NCI-H1105 (cell line): ENCODE measurements around the gene NDUFAB1.
A peak's percentile ranks its signal among the peaks of the same experiment; 100 is the strongest.
"Not testable (repeated sequence)": the region's sequence is repeated elsewhere in the genome, so short reads cannot be mapped to it uniquely, and the experiment has no call there.

Experiments used
- DNase-seq: peaks from one replicate; lab custom pipeline; 2025; lab: John Stamatoyannopoulos, UW

NDUFAB1 gene

GRCh38 chr16:23584186-23585076, 11.7 kb downstream of the NDUFAB1 start:
- no peak for DNase-seq

- not testable (repeated sequence) for DNase-seq
These were observed 12.8 kb downstream of the NDUFAB1 start for GRCh38 chr16:23583271-23583670.

- DNase-seq, result no peak
These were observed 14.4 kb downstream of the NDUFAB1 start for GRCh38 chr16:23581764-23582163.

DNA sequence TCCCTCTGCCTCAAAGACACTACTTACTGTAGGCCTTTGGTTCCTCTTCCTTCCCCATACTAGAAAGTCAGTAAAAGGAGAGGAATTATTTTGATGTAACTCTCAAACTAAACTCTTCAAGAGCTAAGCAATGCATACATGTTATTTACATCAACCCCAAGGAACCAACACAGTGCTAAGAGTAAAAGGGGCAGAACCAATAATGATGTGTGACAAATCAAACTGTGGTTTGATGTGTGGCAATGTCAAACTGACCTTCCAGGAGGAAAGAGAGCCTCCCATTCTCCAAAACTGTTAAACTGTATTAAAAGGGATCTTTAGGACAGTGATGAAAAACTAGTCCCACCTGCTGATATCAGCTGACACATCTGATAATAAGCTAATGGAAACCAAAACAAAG, 15.7 kb downstream of the NDUFAB1 start:
- DNase-seq, result no peak

GRCh38 chr16:23579371-23579770, 16.7 kb downstream of the NDUFAB1 start:
- DNase-seq, result no peak

DNA sequence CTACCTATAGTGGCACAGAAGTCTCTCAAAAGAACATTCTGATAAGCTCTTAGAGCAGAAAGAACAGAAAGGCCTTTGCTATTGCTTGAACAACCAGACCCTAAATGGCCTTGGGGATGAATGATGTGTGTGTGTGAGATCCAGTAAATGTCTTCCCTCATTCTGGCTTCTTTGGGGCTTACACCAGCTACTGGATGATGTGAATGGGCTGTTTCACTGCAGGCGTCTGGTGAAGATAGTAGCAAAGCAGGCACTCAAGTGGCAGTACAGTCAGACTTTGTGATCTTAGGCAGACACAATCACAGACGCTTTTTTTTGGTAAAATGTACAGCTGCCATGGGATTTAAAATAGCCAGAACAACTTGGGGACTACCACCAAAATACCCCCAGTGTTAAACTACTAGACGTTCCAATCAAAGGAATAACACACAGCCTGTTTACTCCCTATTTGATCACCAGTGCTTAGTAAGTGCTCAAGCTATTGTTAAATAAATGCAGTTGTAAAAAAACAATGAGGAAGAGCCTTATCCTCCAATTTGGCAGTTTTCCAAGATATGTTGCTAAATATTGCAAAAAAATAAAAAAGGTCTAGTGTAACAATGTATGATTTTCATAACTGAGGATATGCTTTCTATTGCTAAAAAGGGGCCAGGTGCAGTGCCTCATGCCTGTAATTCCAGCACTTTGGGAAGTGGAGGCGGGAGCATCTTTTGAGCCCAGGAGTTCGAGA, 17.9 kb downstream of the NDUFAB1 start:
- DNase-seq, result no peak

DNA sequence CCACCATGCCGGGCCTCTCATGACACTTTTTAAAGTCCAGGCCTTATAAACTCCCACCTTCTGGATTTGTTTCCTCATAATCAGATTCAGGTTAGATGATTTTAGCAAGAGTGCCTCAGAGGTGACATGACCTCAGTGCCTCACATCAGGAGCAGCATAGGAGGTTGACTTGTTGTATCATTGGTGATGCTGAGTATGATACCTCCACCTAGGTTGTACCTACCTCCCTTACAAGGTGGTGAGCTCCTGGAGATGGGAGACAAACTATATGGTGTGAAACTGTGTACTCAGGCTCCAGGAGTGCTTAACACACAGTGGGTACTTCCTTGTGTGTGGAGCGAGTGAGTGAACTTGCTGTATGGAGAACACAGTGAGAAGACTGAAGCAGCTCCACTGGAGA, 18.6 kb downstream of the NDUFAB1 start:
- no peak for DNase-seq

GRCh38 chr16:23575834-23576233, 20.3 kb downstream of the NDUFAB1 start:
- no peak for DNase-seq

- DNase-seq, result no peak
These were observed 22.3 kb downstream of the NDUFAB1 start for GRCh38 chr16:23573817-23574216.

DNA sequence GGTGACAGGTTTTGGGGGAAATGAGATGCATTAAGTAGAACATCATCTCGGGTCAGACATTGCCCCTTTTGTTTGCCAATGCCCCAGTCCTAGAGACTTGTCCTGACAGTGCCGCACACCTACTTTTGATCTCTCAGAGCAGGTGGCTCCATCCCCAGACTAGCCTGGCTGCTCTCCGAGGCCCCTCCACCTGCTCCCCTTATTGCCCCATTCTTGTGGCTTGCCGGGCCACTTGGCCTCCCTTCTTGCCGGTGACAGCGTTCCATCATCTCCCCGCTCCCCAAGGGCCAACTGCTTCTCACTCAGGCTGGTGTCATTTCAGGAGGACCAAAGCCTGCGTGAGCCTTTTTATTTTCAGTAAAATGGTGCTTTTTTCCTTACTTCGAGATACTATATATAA, 23.7 kb downstream of the NDUFAB1 start:
- no peak for DNase-seq

- DNase-seq, result no peak
These were observed 24.2 kb downstream of the NDUFAB1 start for GRCh38 chr16:23571895-23572294.

DNA sequence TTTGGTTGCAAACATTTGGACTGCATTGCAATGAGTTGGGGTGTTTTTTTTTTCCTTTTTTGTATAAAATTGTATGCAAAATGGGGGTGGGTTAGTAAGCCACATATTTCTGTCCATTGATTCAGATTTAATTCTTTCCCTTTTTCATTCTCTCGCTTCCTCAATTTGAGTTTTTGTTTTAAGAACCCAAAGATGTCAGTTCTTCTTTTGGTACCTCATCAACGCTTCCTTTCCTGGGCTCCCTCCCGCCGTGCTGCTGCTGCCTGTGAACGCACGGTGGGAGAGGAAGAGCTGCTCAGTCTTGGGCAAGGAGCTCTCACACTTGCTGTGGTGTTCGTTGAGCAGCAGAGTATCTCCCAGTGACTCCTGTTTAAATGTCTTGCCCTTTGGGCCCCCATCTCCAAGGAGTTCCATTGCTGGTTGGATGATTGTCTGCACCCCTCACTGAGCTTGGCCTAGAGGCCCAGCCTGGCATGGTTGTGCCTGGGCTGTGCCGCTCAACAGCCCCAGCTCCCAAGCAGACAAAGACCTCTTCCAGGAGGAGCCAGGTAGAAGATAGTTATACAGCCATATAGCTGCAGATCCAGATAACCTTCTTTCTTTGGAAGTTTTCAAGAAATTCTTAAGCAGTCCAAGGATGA, 25.0 kb downstream of the NDUFAB1 start:
- DNase-seq, result no peak

DNA sequence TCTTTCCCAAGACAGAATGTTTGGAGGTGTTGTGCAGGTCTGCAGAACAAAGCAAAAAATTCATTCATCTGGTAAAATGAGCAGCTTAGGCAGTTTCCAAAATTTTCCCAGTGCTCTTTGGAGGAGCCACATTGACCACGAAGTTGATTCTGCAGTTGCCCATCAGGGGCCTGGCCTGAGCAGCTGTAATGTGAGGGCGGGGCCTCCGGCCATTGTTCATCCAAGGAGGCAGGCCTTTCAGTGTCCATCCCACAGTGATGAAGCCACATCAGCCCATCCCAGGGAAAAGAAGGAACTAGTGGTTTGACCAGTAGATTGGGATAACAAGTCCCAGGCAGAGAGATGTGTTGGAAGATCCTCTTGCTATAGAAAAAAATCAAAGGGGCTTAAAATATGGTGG, 28.5 kb downstream of the NDUFAB1 start:
- no peak for DNase-seq

GRCh38 chr16:23566724-23567123, 29.4 kb downstream of the NDUFAB1 start:
- DNase-seq, result no peak

GRCh38 chr16:23564575-23565363, 31.3 kb downstream of the NDUFAB1 start:
- no peak for DNase-seq

DNA sequence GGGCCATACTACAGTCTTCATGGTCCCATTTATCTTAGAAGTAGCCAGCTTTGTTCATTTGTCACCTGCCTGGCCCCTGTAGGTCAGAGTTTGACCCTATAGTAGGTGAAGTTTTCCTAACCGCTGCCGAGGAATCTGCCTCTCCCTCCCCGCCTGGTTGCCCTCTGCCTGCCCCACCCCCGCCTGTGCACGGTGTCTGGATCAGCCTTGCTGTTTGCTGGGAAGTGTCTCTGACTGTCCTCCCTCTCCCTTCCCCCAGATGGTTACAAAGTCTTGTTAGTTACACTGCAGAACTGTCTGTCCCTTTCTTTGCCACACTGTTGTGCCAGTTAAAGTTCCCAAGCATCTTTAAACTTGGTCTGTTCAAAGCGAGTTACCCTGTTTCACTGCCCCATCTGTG, 32.9 kb downstream of the NDUFAB1 start:
- no peak for DNase-seq

GRCh38 chr16:23562505-23562904, 33.6 kb downstream of the NDUFAB1 start:
- DNase-seq, result no peak

DNA sequence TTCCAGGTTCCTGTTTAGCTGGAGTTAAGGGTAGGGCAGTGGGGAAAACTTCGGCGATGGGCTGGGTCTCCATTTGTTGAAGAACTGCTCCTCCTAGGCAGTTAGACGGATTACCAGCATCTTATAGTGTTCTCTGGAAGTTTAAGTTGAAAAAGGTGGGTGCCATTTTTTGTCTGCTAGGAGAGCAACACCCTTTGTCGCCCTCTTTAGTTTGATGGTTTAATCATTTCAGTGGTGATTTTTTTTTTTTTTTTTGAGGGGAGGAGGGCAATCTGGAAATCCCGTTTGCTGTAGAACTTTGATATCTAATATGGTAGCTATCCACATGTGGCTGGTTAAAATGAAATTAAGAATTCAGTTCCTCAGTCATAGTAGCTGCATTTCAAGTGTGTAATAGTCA, 34.5 kb downstream of the NDUFAB1 start:
- DNase-seq, result no peak

- no peak for DNase-seq
These were observed 38.1 kb downstream of the NDUFAB1 start for GRCh38 chr16:23557779-23558702.

GRCh38 chr16:23556881-23557778, 39.0 kb downstream of the NDUFAB1 start, which contains the start of the genes EARS2 and UBFD1:
TSS of gene EARS2 (minus strand) at chr16:23557350. CDS start at chr16:23557343, 7 bp downstream.
TSS of gene UBFD1 (plus strand) at chr16:23557727. CDS start at chr16:23557743, 16 bp downstream.
- peak; percentile 98 for DNase-seq
